CD4-positive, alpha-beta T cell treated with Interleukin-12 subunit alpha and Interleukin-12 subunit beta, for 1 hour (primary cell): ENCODE data around the gene TFIP11.

Experiments used
- DNase-seq: peaks from one replicate; pipeline ENCODE4 v3.0.0-alpha.2; 2020

The TFIP11 gene

DNA sequence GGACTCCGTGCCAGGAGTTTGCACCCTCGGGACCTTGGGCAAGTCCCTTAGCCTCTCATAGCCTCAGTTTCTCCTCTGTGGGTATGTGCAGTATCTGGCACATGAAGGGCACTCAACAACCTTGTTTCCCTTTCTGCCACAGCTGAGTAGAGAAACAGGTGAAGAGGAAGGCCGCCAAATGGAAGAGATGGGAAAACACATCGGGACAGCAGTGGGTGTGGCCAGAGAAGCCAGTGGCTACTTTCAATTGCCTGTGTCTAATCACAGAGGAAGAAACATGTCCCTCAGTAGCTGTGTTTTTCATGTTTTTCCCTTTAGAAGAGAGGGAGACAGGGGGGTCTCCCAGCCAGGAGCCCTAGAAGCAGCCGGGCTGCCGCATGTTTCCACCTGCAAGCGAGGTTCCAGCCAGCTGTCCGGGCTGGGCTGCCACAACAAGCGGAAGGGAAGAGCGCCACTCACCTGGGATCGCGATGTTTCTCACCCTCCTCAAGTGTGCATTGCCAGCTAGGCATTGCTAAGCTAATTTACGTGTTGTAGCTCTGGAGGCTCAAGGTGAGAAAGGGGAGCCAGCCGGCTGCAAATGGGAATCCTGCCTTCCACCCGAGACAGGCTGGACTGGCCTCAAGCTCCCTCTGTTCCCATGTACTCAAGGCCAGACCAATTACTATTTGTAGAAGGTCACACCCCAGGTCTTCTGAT is 66.5 kb downstream of the TFIP11 start:
- no peak for DNase-seq

DNA sequence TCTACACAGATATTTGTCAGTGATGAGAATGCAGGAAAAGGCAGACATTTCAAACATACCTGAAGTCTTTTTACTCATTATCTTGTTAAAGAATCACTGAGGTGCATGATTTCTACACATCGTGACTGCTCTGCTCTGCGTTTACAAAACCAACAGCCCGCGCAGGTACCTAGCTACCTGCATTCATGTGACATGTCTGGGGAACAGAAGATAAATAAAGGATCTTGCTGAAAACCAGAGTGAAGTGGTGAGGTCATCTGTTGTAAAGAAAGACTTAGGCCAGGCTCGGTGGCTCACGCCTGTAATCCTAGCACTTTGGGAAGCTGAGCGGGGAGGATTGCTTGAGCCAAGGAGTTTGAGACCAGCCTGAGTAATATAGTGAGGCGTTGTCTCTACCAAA is 67.5 kb downstream of the TFIP11 start:
- DNase-seq = no peak

DNA sequence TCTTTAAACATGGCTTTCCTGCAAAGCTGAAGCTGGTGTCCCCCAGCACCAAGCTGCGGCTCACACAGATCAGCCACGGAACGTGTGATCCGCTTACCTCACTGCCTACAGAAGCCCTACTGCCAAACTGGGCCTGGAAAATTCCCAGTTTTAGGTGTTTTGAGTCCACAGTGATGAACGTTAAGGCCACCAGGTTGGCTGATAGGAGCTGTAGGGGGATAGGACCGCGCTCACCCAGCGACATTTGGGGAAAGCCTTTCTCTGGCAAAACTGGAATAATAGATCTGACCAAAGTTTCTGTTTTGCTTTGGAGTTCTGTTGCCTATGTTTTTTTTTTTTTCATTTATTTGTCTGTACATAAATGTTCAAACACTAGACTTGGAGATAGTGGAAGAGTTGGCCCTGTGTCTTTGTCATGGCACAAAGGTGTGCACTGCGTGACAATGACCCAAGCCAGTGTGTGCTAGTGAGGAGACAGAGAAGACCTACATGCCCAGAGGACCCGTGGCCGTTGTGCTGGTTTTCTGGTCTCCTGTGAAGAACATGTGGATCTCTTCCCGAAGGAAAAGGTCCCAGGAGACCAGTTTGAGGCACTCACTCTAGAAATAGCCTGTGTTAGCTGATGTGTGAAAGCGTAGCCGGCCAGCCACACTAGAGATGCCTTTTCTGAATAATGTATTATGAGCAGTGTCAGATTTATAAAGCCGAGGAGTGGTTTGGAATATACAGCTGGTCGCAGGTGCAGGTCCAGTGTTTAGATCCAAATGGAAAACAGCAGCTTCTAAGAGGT is 68.2 kb downstream of the TFIP11 start:
- DNase-seq = no peak

DNA sequence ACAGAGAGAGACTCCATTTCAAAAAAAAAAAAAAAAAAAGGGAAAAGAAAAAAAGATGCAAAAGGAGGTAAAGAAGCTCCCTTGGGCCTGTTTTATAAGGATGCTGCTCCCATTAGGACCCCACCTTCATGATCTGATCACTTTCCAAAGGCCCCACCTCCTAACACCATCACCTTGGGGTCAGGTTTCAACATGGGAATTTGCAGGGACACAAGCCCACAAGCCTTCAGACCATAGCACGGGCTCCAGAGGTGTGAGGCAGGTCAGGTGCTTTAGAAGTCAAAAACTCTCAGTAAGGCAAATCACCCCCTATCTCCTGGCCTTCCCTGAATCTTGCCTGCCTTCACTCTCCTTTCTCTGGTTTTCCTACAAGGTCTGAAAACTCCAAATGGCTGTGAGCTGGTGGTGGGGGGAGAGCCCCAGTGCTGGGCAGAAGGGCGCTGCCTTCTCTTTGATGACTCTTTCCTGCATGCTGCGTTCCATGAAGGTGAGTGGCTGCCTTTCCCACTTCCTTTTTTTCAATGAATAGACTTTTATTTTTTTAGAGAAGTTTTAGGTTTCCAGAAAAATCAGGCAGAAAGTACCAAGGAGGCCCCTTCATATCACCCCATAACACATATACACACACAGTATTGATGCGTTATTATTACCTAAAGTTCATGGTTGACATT is 70.1 kb downstream of the TFIP11 start:
- no peak for DNase-seq
